ENCODE data around the gene PIEZO1. TPM values are rescaled to one million over a fixed set of nuclear protein-coding genes. Genes with fewer than 3 reads are reported as not detected.

PIEZO1 gene
- total RNA-seq, 4 donors from 2014 or later: 81.2 to 145 (median 113) TPM

DNA sequence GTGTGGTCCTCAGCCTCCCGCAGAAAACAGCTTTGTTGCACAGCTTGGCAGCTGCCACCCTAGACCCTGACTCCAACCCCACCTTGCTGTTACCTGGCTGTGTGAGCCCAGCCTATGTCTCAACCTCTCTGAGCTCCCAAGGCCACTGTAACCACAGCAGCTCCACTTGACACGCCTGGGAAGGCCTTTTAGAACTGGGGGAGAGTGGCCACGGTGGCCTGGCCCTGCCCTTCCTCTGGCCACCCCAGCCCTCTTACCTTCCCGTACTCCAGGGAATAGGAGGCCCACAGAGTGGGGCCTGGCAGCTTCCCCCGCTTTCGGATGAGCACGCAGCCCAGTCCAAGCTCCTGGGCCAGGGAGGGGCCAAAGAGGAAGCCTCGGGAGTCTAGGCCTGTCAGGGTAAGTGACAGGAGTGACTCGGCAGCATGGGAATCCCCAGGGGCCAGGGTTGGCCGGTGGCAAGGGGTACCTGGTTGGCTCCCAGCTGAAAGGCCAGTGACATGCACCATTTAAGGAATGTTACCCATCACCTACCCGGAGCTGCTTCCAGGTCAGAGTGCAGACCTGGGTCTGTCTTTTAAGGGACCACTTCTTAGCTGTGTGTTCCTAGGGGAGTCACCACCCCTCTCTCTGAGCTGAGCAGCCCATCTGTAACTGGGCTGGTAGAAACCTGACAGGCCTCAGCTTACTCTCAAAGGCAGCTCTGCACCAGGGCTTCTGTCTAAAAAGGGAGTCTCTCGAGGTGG is 25.3 kb upstream of the PIEZO1 start:
- H3K4me1 ChIP-seq: peaks cover 19 to 29% of the 10 kb centered on the region in 2 donors
- peaks cover 0 to 11% of the 10 kb centered on the region in 2 donors for H3K36me3 ChIP-seq
- peak overlapping the region in 1 of 3 donors; percentile 65 for H3K4me3 ChIP-seq (replicated peaks in 1 of 3)
- no peaks in the 10 kb centered on the region for H3K9me3 ChIP-seq
- intact Hi-C loops (cut with DNase I): loop anchor here (5.0 to 10.0 kb wide), 3 partner anchors 47 to 404 kb away; partner anchors contain the start of genes ACSF3, GALNS, TRAPPC2L and ZNF778
- peak overlapping the region in 2 of 3 donors; percentile 73 to 94 for H3K27ac ChIP-seq
- no peak for DNase-seq
- WGBS, 2 donors: 28 to 43% methylated on average over 4 to 8 of the region's 12 CpGs
- H3K27me3 ChIP-seq: no peaks in the 10 kb centered on the region
- no peak for TF ChIP-seq POLR2A (IDR thresholded peaks at IDR 0.05)
- TF ChIP-seq, protein P1, sequence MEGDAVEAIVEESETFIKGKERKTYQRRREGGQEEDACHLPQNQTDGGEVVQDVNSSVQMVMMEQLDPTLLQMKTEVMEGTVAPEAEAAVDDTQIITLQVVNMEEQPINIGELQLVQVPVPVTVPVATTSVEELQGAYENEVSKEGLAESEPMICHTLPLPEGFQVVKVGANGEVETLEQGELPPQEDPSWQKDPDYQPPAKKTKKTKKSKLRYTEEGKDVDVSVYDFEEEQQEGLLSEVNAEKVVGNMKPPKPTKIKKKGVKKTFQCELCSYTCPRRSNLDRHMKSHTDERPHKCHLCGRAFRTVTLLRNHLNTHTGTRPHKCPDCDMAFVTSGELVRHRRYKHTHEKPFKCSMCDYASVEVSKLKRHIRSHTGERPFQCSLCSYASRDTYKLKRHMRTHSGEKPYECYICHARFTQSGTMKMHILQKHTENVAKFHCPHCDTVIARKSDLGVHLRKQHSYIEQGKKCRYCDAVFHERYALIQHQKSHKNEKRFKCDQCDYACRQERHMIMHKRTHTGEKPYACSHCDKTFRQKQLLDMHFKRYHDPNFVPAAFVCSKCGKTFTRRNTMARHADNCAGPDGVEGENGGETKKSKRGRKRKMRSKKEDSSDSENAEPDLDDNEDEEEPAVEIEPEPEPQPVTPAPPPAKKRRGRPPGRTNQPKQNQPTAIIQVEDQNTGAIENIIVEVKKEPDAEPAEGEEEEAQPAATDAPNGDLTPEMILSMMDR (IDR thresholded peaks at IDR 0.05): no peak

DNA sequence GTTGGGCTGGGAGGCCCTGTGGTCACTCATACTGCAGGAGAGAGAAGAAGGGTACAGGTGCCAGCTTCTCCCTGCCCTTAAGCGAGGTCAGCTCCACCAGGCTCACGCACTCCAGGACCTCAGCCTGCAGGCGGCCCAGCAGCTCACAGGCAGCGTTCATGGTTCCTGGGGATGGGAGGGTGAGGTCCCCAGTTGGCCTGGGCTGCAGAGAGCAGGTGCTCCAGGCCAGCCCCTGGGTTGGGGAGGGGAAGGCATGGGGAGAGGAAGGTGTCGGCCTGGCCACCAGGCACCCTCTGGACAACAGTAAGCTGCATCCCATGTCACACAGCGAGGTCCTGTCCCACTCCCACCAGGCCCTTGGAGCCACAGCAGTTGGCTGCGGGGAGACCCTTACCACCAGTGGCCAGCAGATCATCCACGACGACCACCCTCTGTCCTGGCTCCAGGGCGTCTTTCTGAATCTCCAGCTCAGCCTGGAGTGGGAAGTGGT is 24.7 kb upstream of the PIEZO1 start:
- WGBS, 2 donors: 90 to 92% methylated on average over 2 to 10 of the region's 10 CpGs
- Histone ChIP-seq H3K4me1 (peaks cover 19 to 31% of the 10 kb centered on the region in 2 donors), H3K9me3 (no peaks in the 10 kb centered on the region), H3K36me3 (peaks cover 0 to 11% of the 10 kb centered on the region in 2 donors), H3K27me3 (no peaks in the 10 kb centered on the region), H3K27ac (no peak overlapping the region), H3K4me3 (replicated peaks in 1 of 3) (no peak overlapping the region)
- TF ChIP-seq, protein P1 (IDR thresholded peaks at IDR 0.05): no peak
- no peak for TF ChIP-seq POLR2A (IDR thresholded peaks at IDR 0.05)
- DNase-seq: no peak
- intact Hi-C loops (cut with DNase I): loop anchor here (5.0 to 10.0 kb wide), 4 partner anchors 48 to 405 kb away; partner anchors contain the start of genes ACSF3, GALNS, TRAPPC2L and ZNF778

DNA sequence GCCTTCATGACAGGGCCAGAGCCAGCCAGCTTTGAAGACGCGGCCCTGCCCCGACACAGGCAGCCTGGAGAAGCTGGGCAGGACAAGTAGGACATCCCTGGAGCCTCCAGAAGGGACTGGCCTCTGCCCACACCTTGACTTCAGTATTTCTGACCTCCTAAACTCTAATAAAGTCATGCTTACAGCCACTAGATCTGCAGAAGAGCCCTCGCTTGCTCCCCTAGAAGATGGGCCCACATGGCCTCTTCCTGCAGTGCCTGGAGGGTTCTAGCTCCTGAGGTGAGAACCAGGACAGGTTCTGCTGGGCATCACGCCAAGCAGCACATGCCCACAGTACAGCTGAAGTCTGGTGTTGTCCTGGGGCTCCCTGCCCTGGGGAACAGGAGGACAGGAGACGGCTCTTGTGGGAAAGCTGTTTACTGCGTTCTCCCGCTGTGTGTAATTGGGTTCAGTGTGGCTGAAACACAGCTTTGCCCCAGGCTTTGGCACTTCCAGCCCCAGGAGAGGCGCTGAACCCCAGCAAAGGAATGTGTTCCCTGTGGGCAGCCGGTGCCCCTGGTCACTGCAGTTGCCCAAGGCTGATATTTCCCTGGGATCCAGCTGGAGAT is 24.2 kb upstream of the PIEZO1 start:
- WGBS, 2 donors: 74 to 93% methylated on average over 7 to 8 of the region's 10 CpGs
- peaks cover 0 to 11% of the 10 kb centered on the region in 2 donors for H3K36me3 ChIP-seq
- H3K27me3 ChIP-seq: no peaks in the 10 kb centered on the region
- H3K27ac ChIP-seq: no peak overlapping the region
- no peak for DNase-seq
- peaks cover 24 to 37% of the 10 kb centered on the region in 2 donors for H3K4me1 ChIP-seq
- intact Hi-C loops (cut with DNase I): loop anchor here (5.0 kb wide), 1 partner anchor 358 kb away; no protein-coding TSS in a partner anchor
- H3K4me3 ChIP-seq (replicated peaks in 1 of 3): no peak overlapping the region
- H3K9me3 ChIP-seq: no peaks in the 10 kb centered on the region
- TF ChIP-seq, protein P1 (IDR thresholded peaks at IDR 0.05): no peak
- no peak for TF ChIP-seq POLR2A (IDR thresholded peaks at IDR 0.05)

DNA sequence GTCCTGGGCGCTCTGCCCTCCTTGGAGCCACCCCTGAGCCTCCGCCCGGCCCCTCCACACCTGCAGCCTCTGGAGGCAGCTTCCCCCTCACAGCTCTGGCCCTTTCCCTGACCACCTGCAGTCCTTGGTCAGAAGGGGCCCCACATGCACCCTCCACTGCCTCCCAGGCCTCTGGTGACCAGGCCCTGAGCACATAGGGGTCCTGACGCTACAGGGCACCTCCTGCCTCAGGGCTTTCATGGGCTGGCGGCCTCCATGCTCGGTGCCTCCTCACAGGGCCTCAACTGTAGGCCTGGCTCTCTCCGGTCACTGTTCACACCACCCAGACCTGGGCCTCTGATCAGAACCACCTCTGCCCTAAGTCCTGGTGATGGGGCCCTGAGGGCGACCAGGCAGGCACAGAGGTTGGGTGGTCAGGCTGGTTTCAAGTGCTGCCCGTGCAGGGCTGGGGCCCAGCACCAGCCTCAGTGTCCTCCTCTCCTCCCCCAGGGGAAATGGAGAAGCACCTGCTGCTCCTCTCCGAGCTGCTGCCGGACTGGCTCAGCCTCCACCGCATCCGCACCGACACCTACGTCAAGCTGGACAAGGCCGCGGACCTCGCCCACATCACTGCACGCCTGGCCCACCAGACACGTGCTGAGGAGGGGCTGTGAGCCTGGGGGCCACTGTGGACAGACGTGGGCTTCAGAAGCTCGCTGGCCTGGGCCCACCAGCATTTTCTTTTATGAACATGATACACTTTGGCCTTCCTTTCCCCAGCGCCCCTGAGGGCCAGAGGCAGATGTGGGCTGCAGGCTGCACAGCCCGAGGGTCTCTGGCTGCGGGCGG is 22.8 kb upstream of the PIEZO1 start:
- no peak for DNase-seq
- no peaks in the 10 kb centered on the region for H3K9me3 ChIP-seq
- peaks cover 27 to 35% of the 10 kb centered on the region in 2 donors for H3K4me1 ChIP-seq
- whole genome bisulfite sequencing, 2 donors: 93 to 97% methylated on average over 20 to 22 of the region's 26 CpGs
- peaks cover 0 to 11% of the 10 kb centered on the region in 2 donors for H3K36me3 ChIP-seq
- intact Hi-C loops (cut with DNase I): loop anchor here (5.0 kb wide), 1 partner anchor 359 kb away; no protein-coding TSS in a partner anchor
- no peak for TF ChIP-seq POLR2A (IDR thresholded peaks at IDR 0.05)
- TF ChIP-seq, protein P1 (IDR thresholded peaks at IDR 0.05): no peak
- H3K27me3 ChIP-seq: no peaks in the 10 kb centered on the region
- no peak overlapping the region for H3K4me3 ChIP-seq (replicated peaks in 1 of 3)
- no peak overlapping the region for H3K27ac ChIP-seq
